Dermis lymphatic vessel endothelial cell (primary cell): ENCODE data around the gene GALR2. TPM values are rescaled to one million over a fixed set of nuclear protein-coding genes. Genes with fewer than 3 reads are reported as not detected.

Experiments
- total RNA-seq: library from RNA; depleted of rRNA; stranded (reverse); fragments of >200 nt; gene quantifications from 2 replicates; pipeline ENCODE4 v1.2.1, GENCODE V29; 2014

Gene GALR2, protein sequence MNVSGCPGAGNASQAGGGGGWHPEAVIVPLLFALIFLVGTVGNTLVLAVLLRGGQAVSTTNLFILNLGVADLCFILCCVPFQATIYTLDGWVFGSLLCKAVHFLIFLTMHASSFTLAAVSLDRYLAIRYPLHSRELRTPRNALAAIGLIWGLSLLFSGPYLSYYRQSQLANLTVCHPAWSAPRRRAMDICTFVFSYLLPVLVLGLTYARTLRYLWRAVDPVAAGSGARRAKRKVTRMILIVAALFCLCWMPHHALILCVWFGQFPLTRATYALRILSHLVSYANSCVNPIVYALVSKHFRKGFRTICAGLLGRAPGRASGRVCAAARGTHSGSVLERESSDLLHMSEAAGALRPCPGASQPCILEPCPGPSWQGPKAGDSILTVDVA
- 0.09 and 0.11 TPM in 2 replicates for total RNA-seq

DNA sequence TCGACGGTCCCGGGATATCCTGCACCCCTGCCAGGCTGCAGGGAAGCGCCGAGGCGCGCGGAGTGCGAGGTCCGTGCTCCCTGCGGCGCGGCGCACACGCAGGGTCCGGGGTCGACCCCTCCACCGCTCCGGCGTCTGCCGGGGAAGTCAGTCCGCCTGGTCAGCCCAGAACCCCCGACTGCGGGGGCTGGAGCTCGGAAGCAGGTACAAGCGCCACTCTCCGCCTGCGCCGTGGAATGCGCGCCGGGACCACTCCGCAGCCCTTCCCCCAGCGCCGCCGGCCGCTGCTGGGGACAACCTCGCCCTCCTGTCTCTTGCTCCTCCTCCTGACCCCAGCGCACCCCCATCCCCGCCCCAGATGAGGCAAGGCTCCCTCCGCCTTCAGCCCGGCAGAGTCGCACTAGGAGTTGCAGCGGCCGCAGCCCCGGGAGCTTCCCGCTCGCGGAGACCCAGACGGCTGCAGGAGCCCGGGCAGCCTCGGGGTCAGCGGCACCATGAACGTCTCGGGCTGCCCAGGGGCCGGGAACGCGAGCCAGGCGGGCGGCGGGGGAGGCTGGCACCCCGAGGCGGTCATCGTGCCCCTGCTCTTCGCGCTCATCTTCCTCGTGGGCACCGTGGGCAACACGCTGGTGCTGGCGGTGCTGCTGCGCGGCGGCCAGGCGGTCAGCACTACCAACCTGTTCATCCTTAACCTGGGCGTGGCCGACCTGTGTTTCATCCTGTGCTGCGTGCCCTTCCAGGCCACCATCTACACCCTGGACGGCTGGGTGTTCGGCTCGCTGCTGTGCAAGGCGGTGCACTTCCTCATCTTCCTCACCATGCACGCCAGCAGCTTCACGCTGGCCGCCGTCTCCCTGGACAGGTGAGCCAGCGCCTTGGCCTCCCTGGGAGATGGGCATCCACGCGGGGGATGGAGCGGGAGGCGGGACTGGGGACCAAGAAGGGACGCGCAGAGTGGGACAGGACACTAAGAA is at the start of gene GALR2:
GALR2 (plus strand) TSS at position 392 of the 974 bp plus-strand sequence; CDS start at position 495, 103 bp downstream.

DNA sequence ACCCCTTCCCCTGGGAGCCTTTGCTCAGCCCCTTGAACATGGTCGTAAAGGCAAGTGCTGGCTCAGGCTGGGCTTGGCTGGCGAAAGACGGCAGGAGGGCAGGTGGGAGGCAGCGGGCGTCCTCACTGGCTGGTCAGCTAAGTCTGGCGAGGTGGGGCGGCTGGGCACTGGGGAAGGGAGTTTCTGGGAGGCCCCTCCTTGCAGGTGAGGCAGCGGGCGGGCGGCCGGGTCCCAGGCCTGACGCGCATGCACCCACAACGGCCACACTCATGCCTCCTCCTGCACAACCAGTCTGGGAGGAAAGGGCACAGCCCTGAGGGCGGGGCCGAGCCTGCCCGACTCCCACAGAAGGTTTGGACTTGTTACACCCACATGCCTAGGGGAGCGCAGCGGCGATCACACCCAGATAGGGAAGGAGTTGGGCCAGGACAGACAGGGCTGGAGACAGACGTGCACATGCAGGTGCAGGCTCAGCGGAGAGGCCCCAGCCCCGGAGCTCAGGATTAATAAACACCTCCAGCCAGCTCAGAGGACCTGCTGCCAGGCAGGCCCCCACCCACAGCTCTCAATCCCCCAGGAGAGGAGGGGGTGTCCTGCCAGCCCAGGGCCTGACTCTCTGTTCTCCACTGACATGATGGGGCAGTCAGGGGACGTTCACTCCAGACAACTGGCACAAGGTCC is 47.3 kb upstream of the GALR2 start, which contains the start of gene EVPL:
EVPL (minus strand) TSS at position 148 of the 681 bp plus-strand sequence; CDS start at position 40, 108 bp downstream.

DNA sequence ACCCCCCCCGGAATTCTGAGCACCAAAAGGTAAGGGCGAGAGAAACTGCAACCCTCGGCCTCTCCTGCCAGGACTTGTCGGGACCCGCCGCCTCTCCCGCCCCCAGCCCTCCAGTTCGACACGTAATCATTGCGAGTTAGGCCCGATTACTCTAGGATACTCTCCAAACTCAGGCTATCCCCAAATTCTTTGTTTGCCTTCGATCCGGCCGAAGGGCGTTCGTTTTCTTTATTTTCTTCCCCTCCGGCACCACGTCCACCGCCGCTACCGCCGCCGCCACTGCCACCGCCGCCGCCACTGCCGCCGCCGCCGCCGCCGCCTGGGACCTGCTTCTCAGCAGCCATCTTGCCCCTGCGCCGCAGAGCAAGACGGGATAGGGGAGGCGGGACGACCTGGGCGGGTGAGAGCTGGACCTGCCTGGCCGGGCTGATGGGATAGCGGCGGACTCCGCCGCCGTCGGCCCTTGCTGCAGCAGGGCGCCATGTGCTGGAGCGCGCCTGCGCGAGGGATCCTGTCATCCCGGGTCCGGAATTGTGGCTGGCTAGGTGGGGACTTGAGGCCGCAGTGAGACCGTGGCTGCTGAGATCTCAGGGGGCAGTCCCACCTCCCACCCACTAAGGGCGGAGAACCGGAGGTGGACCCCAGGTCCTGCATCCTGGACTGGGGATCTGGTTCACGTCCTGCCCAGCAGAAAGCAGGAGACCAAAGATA is 2.3 kb upstream of the GALR2 start, which contains the start of gene SRP68:
SRP68 (minus strand) TSS at position 370 of the 711 bp plus-strand sequence; CDS start at position 344, 26 bp downstream.

DNA sequence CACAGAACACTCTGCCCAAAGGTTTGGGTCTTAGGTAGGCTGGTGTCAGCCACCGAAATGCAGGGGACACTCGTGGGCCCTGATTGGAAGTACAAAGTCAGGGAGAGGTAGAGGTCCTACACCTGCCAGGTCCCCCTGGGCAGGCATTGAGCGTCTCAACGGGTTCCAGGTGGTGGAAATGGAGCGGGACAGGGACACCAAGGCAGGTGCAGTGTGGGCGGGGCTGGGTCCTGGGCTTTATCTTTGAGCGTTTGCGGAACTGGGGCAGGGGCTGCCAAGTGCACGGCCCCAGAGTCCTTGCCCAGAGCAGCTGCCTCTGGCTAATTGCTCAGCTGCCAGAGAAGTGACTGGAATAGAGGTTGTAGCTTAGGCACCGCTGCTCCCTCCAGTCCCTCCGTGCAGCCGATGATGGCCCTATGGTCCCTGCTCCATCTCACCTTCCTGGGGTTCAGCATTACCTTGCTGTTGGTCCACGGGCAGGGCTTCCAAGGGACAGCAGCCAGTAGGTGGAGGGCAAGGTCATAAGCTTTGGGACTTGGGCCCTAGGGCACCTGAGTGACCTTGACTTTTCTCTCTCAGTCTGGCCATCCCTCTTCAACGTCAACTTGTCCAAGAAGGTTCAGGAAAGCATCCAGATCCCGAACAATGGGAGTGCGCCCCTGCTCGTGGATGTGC is 4.4 kb downstream of the GALR2 start, which contains the start of gene ZACN:
ZACN (plus strand) TSS at position 323 of the 675 bp plus-strand sequence; CDS start at position 406, 83 bp downstream.

DNA sequence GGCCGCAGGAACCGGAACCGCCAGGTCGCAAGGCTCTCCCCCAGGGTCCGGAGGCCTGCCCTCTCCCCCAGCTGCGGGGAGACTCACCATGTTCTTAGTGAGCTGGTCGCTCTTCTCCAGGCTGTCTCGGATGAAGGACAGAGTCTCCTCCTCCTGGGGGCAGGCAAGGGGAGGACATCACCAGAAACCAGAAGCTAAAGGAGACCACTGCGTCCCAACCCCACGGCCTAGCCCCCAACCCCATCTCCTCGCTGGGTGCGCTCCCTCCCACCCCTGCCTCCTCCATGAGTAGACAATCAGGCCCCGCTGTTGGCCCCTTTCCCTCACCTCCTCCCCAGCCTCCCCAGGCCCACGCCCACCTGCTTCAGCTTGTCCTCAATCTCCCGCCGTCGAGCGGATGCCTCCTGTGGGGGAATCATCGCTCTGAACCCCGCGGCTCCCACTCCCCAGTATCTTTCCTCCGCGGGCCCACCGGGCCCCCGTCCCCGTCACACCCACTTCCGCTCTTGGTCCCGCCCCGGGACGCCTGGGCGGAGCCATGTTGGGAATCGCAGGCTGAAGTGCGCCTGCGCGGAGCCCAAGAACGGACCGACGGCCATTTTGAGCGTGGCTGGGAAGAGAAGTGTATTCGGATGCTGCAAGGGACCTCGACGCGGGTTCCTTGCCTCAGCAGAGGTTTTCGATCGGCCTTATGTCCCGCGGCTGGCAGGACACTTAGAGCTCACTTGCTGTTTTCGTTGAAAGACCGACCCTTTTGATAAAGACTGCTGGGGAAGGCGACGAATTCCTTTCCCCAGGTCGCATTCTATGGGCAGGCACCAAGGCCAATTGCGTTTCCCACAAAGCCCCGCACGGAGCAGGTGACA is 28.9 kb downstream of the GALR2 start, which contains the start of gene EXOC7:
EXOC7 (minus strand) TSS at position 514 of the 866 bp plus-strand sequence; CDS start at position 419, 95 bp downstream.

Other genes starting within 250 kb of the GALR2 start
- gene UNC13D, start 230.4 kb upstream of the GALR2 start, total RNA-seq: 2.5 and 7.9 TPM in 2 replicates
- gene WBP2, start 219.4 kb upstream of the GALR2 start, total RNA-seq: 23.1 and 37.1 TPM in 2 replicates
- gene TRIM47, start 196.2 kb upstream of the GALR2 start, total RNA-seq: 37.6 and 61.4 TPM in 2 replicates
- 19.3 and 24.2 TPM in 2 replicates for gene TRIM65, start 177.8 kb upstream of the GALR2 start, total RNA-seq
- gene MRPL38, start 169.9 kb upstream of the GALR2 start, total RNA-seq: 26.8 and 28.9 TPM in 2 replicates
- gene FBF1, start 133.7 kb upstream of the GALR2 start, total RNA-seq: 2.6 and 2.9 TPM in 2 replicates
- 43.6 and 43.8 TPM in 2 replicates for gene ACOX1, start 95.6 kb upstream of the GALR2 start, total RNA-seq
- gene TEN1, start 95.5 kb upstream of the GALR2 start, total RNA-seq: 26.5 and 30.8 TPM in 2 replicates
- gene CDK3, start 73.9 kb upstream of the GALR2 start, total RNA-seq: 0.65 and 0.95 TPM in 2 replicates
- not detected in 2 replicates for gene EVPL, start 47.5 kb upstream of the GALR2 start, total RNA-seq
- 27.1 and 27.3 TPM in 2 replicates for gene SRP68, start 2.3 kb upstream of the GALR2 start, total RNA-seq
- gene ZACN, start 4.4 kb downstream of the GALR2 start, total RNA-seq: not detected in 2 replicates
- gene EXOC7, start 29.0 kb downstream of the GALR2 start, total RNA-seq: 79.0 and 79.8 TPM in 2 replicates
- gene FOXJ1, start 66.5 kb downstream of the GALR2 start, total RNA-seq: under 0.01 TPM in 1 of 2 replicates, not detected in the other
- 0.34 and 0.43 TPM in 2 replicates for gene RNF157, start 165.7 kb downstream of the GALR2 start, total RNA-seq
- 6.4 and 7.9 TPM in 2 replicates for gene UBALD2, start 190.6 kb downstream of the GALR2 start, total RNA-seq
- gene QRICH2, start 233.5 kb downstream of the GALR2 start, total RNA-seq: 8.7 and 11.9 TPM in 2 replicates